Measurements from ENCODE around the gene VEPH1.

VEPH1 gene

GRCh38 chr3:157443905-157444796, 59.1 kb downstream of the VEPH1 start:
- Histone ChIP-seq H3K27me3 (ENCODE audit: insufficient read depth, low read length, poor library complexity) (no peaks in the 10 kb centered on the region), H3K4me1 (ENCODE audit: insufficient read depth, low read length) (no peaks in the 10 kb centered on the region), H3K9ac (ENCODE audit: low read depth, low read length) (no peak overlapping the region), H2AFZ (ENCODE audit: low read depth, low read length) (no peak overlapping the region), H3K27ac (ENCODE audit: low read length) (no peak overlapping the region), H4K20me1 (ENCODE audit: insufficient read depth, low read length) (no peaks in the 10 kb centered on the region), H3K9me3 (ENCODE audit: insufficient read depth, low read length, severe bottlenecking) (no peaks in the 10 kb centered on the region), H3K79me2 (ENCODE audit: insufficient read depth, low read length) (no peaks in the 10 kb centered on the region), H3K4me3 (ENCODE audit: low read depth in 1 of 2, low read length in 2 of 2) (no peak overlapping the region), H3K36me3 (ENCODE audit: insufficient read depth, low read length) (no peaks in the 10 kb centered on the region), H3K4me2 (ENCODE audit: insufficient read depth, low read length) (no peak overlapping the region)
- ATAC-seq (ENCODE audit: insufficient read depth, low read depth): no peak
- TF ChIP-seq EZH2 (IDR thresholded peaks at IDR 0.05; ENCODE audit: borderline replicate concordance, low read depth, low read length, severe bottlenecking) (no peak), CTCF (IDR thresholded peaks at IDR 0.05; ENCODE audit: borderline replicate concordance, extremely low read depth, low read length, poor library complexity, severe bottlenecking) (no peak)
- no peak for DNase-seq

DNA sequence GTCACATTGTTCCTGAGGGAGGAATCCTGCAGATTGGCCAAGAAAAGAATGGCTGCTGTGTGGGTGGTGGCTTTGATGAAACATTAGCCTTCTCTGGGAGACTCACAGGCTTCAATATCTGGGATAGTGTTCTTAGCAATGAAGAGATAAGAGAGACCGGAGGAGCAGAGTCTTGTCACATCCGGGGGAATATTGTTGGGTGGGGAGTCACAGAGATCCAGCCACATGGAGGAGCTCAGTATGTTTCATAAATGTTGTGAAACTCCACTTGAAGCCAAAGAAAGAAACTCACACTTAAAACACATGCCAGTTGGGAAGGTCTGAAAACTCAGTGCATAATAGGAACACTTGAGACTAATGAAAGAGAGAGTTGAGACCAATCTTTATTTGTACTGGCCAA, 60.5 kb downstream of the VEPH1 start:
- TF ChIP-seq CTCF (IDR thresholded peaks at IDR 0.05; ENCODE audit: borderline replicate concordance, extremely low read depth, low read length, poor library complexity, severe bottlenecking) (no peak), EZH2 (IDR thresholded peaks at IDR 0.05; ENCODE audit: borderline replicate concordance, low read depth, low read length, severe bottlenecking) (no peak)
- no peaks in the 10 kb centered on the region for H3K79me2 ChIP-seq (ENCODE audit: insufficient read depth, low read length)
- H3K9me3 ChIP-seq (ENCODE audit: insufficient read depth, low read length, severe bottlenecking): no peaks in the 10 kb centered on the region
- DNase-seq: no peak
- ATAC-seq (ENCODE audit: insufficient read depth, low read depth): no peak
- no peak overlapping the region for H2AFZ ChIP-seq (ENCODE audit: low read depth, low read length)
- no peak overlapping the region for H3K4me3 ChIP-seq (ENCODE audit: low read depth in 1 of 2, low read length in 2 of 2)
- no peak overlapping the region for H3K4me2 ChIP-seq (ENCODE audit: insufficient read depth, low read length)
- H3K36me3 ChIP-seq (ENCODE audit: insufficient read depth, low read length): no peaks in the 10 kb centered on the region
- no peak overlapping the region for H3K9ac ChIP-seq (ENCODE audit: low read depth, low read length)
- no peaks in the 10 kb centered on the region for H3K27me3 ChIP-seq (ENCODE audit: insufficient read depth, low read length, poor library complexity)
- no peaks in the 10 kb centered on the region for H4K20me1 ChIP-seq (ENCODE audit: insufficient read depth, low read length)
- no peak overlapping the region for H3K27ac ChIP-seq (ENCODE audit: low read length)
- H3K4me1 ChIP-seq (ENCODE audit: insufficient read depth, low read length): no peaks in the 10 kb centered on the region

- no peaks in the 10 kb centered on the region for H4K20me1 ChIP-seq (ENCODE audit: insufficient read depth, low read length)
- no peak for ATAC-seq (ENCODE audit: insufficient read depth, low read depth)
- no peak overlapping the region for H3K9ac ChIP-seq (ENCODE audit: low read depth, low read length)
Observed at GRCh38 chr3:157441102-157441624, 62.1 kb downstream of the VEPH1 start.

More at GRCh38 chr3:157441102-157441624, 62.1 kb downstream of the VEPH1 start:
- TF ChIP-seq CTCF (IDR thresholded peaks at IDR 0.05; ENCODE audit: borderline replicate concordance, extremely low read depth, low read length, poor library complexity, severe bottlenecking): no peak
- no peak for TF ChIP-seq EZH2 (IDR thresholded peaks at IDR 0.05; ENCODE audit: borderline replicate concordance, low read depth, low read length, severe bottlenecking)
- DNase-seq: no peak
- no peak overlapping the region for H3K4me3 ChIP-seq (ENCODE audit: low read depth in 1 of 2, low read length in 2 of 2)
- no peak overlapping the region for H2AFZ ChIP-seq (ENCODE audit: low read depth, low read length)
- no peaks in the 10 kb centered on the region for H3K79me2 ChIP-seq (ENCODE audit: insufficient read depth, low read length)
- H3K27me3 ChIP-seq (ENCODE audit: insufficient read depth, low read length, poor library complexity): no peaks in the 10 kb centered on the region
- no peaks in the 10 kb centered on the region for H3K4me1 ChIP-seq (ENCODE audit: insufficient read depth, low read length)
- no peak overlapping the region for H3K27ac ChIP-seq (ENCODE audit: low read length)
- H3K9me3 ChIP-seq (ENCODE audit: insufficient read depth, low read length, severe bottlenecking): no peaks in the 10 kb centered on the region
- H3K36me3 ChIP-seq (ENCODE audit: insufficient read depth, low read length): no peaks in the 10 kb centered on the region
- no peak overlapping the region for H3K4me2 ChIP-seq (ENCODE audit: insufficient read depth, low read length)

All from DND-41 (cell line).